IMR-90 (cell line): ENCODE results near the gene NR4A3. TPM values are rescaled to one million over a fixed set of nuclear protein-coding genes. Genes with fewer than 3 reads are reported as not detected.

Experiments used
- ATAC-seq: fragments of 200-7000 bp; cut with Tn5 transposase; 2 replicates; pipeline ENCODE4 v1.9.1; 2020; ENCODE audit warnings: low read depth, mild to moderate bottlenecking, moderate library complexity
- BruUV-seq: library from RNA; stranded (reverse); fragments of 400-500 nt; replicated peaks from 2 replicates; lab custom pipeline; 2021; lab: Mats Ljungman, UMichigan
- CTCF ChIA-PET: fragments of 300-600 bp; formaldehyde crosslinking; extraction: SDS; loops from one replicate; lab custom pipeline; 2021; ENCODE audit warnings: antibody characterized with exemption; lab: Yijun Ruan, JAX
- POLR2A ChIA-PET: fragments of 300-600 bp; sonication (Branson Sonifier 250); formaldehyde crosslinking; loops from one replicate; lab custom pipeline; 2022; ENCODE audit warnings: antibody characterized with exemption; ENCODE audit not compliant: unreplicated experiment; lab: Charles Lee
- DNase-seq: peaks from one replicate; pipeline ENCODE4 v3.0.0; 2013
- H2AFZ ChIP-seq: replicated peaks from 2 replicates; pipeline ENCODE3; 2013; ENCODE audit warnings: low read length, mild to moderate bottlenecking; ENCODE audit not compliant: poor library complexity
- H2AK5ac ChIP-seq: 2 replicates; pipeline ENCODE4 v1.6.1; 2013; ENCODE audit warnings: low read depth, low read length, inconsistent platforms
- H2AK9ac ChIP-seq: replicated peaks from 2 replicates; pipeline ENCODE3; 2013; ENCODE audit warnings: mild to moderate bottlenecking, low read depth, low read length, moderate library complexity; ENCODE audit not compliant: poor library complexity
- H2BK120ac ChIP-seq: 2 replicates; pipeline ENCODE4 v1.6.1; 2013; ENCODE audit warnings: low read depth, low read length, inconsistent platforms
- H2BK15ac ChIP-seq: 3 replicates; pipeline ENCODE4 v1.6.1; 2013; ENCODE audit warnings: low read depth, low read length, inconsistent platforms
- H2BK20ac ChIP-seq: 2 replicates; pipeline ENCODE4 v1.6.1; 2013; ENCODE audit warnings: low read depth, mild to moderate bottlenecking, inconsistent platforms, low read length, moderate library complexity
- H2BK5ac ChIP-seq: 2 replicates; pipeline ENCODE4 v1.6.1; 2013; ENCODE audit warnings: mild to moderate bottlenecking, low read depth, low read length, inconsistent platforms; ENCODE audit not compliant: poor library complexity, severe bottlenecking
- H3K14ac ChIP-seq: replicated peaks from 2 replicates; pipeline ENCODE4 v1.6.1; 2013; ENCODE audit warnings: low read depth, low read length, inconsistent platforms
- H3K18ac ChIP-seq: 2 replicates; pipeline ENCODE4 v1.6.1; 2013; ENCODE audit warnings: low read depth, low read length, control low read depth
- H3K23ac ChIP-seq: 2 replicates; pipeline ENCODE4 v1.6.1; 2013; ENCODE audit warnings: low read depth, low read length, inconsistent platforms
- H3K27ac ChIP-seq: 2 replicates; pipeline ENCODE4 v1.5.1; 2013; ENCODE audit warnings: mild to moderate bottlenecking, control low read depth, low read length; ENCODE audit not compliant: insufficient read depth
- H3K27me3 ChIP-seq: 2 replicates; pipeline ENCODE4 v1.6.1; 2013; ENCODE audit warnings: low read length; ENCODE audit not compliant: control insufficient read depth, insufficient read depth
- H3K36me3 ChIP-seq: 2 replicates; pipeline ENCODE4 v1.6.1; 2013; ENCODE audit warnings: low read length, mixed read lengths; ENCODE audit not compliant: control insufficient read depth, insufficient read depth
- H3K4ac ChIP-seq: 2 replicates; pipeline ENCODE4 v1.6.1; 2013; ENCODE audit warnings: low read depth, low read length, inconsistent platforms
- H3K4me1 ChIP-seq: 2 replicates; pipeline ENCODE4 v1.6.1; 2013; ENCODE audit warnings: low read length, mixed read lengths; ENCODE audit not compliant: control insufficient read depth, insufficient read depth
- H3K4me2 ChIP-seq: 2 replicates; pipeline ENCODE4 v1.6.1; 2013; ENCODE audit warnings: low read depth, mild to moderate bottlenecking, control low read depth, low read length, moderate library complexity
- H3K4me3 ChIP-seq: 2 replicates; pipeline ENCODE4 v1.5.1; 2013; ENCODE audit warnings: low read depth, mild to moderate bottlenecking, control low read depth, low read length, moderate library complexity; ENCODE audit not compliant: insufficient read depth
- H3K56ac ChIP-seq: 2 replicates; pipeline ENCODE4 v1.6.1; 2013; ENCODE audit warnings: low read length, inconsistent platforms; ENCODE audit not compliant: insufficient read depth; ENCODE audit errors: extremely low read depth
- H3K79me1 ChIP-seq, 2 experiments: 2 replicates each; pipeline ENCODE4 v1.6.1; 2013; ENCODE audit warnings: low read length in 2 of 2, inconsistent platforms in 1 of 2, low read depth in 1 of 2
- H3K9ac ChIP-seq: 2 replicates; pipeline ENCODE4 v1.6.1; 2013; ENCODE audit warnings: low read depth, low read length, control low read depth
- H3K9me1 ChIP-seq: 2 replicates; pipeline ENCODE4 v1.6.1; 2013; ENCODE audit warnings: low read length, inconsistent platforms; ENCODE audit not compliant: insufficient read depth
- H3K9me3 ChIP-seq: 2 replicates; pipeline ENCODE4 v1.6.1; 2013; ENCODE audit warnings: low read length; ENCODE audit not compliant: control insufficient read depth, insufficient read depth
- H4K20me1 ChIP-seq: 2 replicates; pipeline ENCODE4 v1.6.1; 2013; ENCODE audit warnings: low read length, inconsistent platforms; ENCODE audit not compliant: insufficient read depth
- H4K5ac ChIP-seq: 2 replicates; pipeline ENCODE4 v1.6.1; 2013; ENCODE audit warnings: mild to moderate bottlenecking, low read depth, low read length, control low read depth
- H4K8ac ChIP-seq, 2 experiments: 2 replicates each; pipeline ENCODE4 v1.6.1; 2013; ENCODE audit warnings: low read depth in 2 of 2, low read length in 2 of 2, control low read depth in 1 of 2, inconsistent platforms in 1 of 2
- H4K91ac ChIP-seq: 2 replicates; pipeline ENCODE4 v1.6.1; 2013; ENCODE audit warnings: low read depth, low read length, inconsistent platforms; ENCODE audit not compliant: insufficient read depth
- BHLHE40 ChIP-seq: fragments of 150-350 bp; IDR thresholded peaks from 2 replicates; pipeline ENCODE4 v1.6.1; 2016; ENCODE audit warnings: mild to moderate bottlenecking, low read depth, low read length
- ELK1 ChIP-seq: fragments of 150-350 bp; IDR thresholded peaks from 2 replicates; pipeline ENCODE4 v1.6.1; 2016; ENCODE audit warnings: low read depth, mild to moderate bottlenecking, low read length, moderate library complexity, borderline replicate concordance
- MAFK ChIP-seq: IDR thresholded peaks from 2 replicates; pipeline ENCODE4 v1.6.1; 2012; ENCODE audit warnings: low read depth, low read length, improper control_type of control experiment
- MAZ ChIP-seq: IDR thresholded peaks from 2 replicates; pipeline ENCODE4 v1.6.1; 2012; ENCODE audit warnings: low read depth, mild to moderate bottlenecking, low read length, improper control_type of control experiment, moderate library complexity, borderline replicate concordance
- MXI1 ChIP-seq: IDR thresholded peaks from 2 replicates; pipeline ENCODE4 v1.6.1; 2012; ENCODE audit warnings: low read depth, mild to moderate bottlenecking, low read length, moderate library complexity, borderline replicate concordance
- NFE2L2 ChIP-seq: fragments of 150-350 bp; IDR thresholded peaks from 2 replicates; pipeline ENCODE4 v1.6.1; 2016; ENCODE audit warnings: low read depth, mild to moderate bottlenecking, low read length
- POLR2A ChIP-seq: IDR thresholded peaks from 2 replicates; pipeline ENCODE4 v1.6.1; 2012; ENCODE audit warnings: mild to moderate bottlenecking, low read depth, low read length
- SMC3 ChIP-seq: fragments of 150-350 bp; IDR thresholded peaks from 2 replicates; pipeline ENCODE4 v1.6.1; 2016; ENCODE audit warnings: low read depth, mild to moderate bottlenecking, antibody characterized with exemption, low read length, moderate library complexity
- WGBS, 2 experiments: methylation state at CpG; one replicate each; pipeline versions ENCODE4 v1.1.5 to v1.1.7; 2013; ENCODE audit warnings: missing lambda C conversion rate in 2 of 2; ENCODE audit not compliant: insufficient read length in 1 of 2; ENCODE audit errors: extremely low coverage in 2 of 2; 5-methylcytosine and 5-hydroxymethylcytosine counted together
- dilution Hi-C: fragments of 300-500 bp; cut with HindIII; formaldehyde crosslinking; loops from one replicate; pipeline ENCODE4 v1.14.3; 2018; ENCODE audit warnings: low sequenced_read_pairs; ENCODE audit not compliant: unreplicated experiment
- in situ Hi-C: fragments of 300-500 bp; cut with MboI; formaldehyde crosslinking; loops from 3 replicates; pipeline ENCODE4 v1.14.3; 2019; ENCODE audit warnings: low sequenced_read_pairs, inconsistent platforms, mixed read lengths
- intact Hi-C: fragments of 100-400 bp; cut with micrococcal nuclease; formaldehyde crosslinking; loops from 2 replicates; pipeline ENCODE4 v1.10.0; 2022
- polyA plus RNA-seq, 3 experiments: library from polyadenylated mRNA; depleted of rRNA; stranded (reverse); fragments of >200 nt; gene quantifications; 2 replicates each; pipeline ENCODE4 v1.2.3, GENCODE V29; 2012; ENCODE audit warnings: low replicate concordance in 1 of 3
- total RNA-seq: library from RNA; depleted of rRNA; stranded (reverse); fragments of >200 nt; gene quantifications from 2 replicates; pipeline ENCODE4 v1.2.3, GENCODE V29; 2012

NR4A3 gene
- total and polyA plus RNA-seq, 2 of the 4 experiments (the other 2 are of a cell fraction), result 0.27 to 0.54 TPM

- peak within 1 kb of the TSS; percentile 95 for H3K4me2 ChIP-seq
- no peaks in the 10 kb centered on the region for H3K9me1 ChIP-seq
- peak within 1 kb of the TSS; percentile 79 for H3K14ac ChIP-seq
- WGBS, 2 experiments, result 3% methylated on average over 13 of the region's 76 CpGs; no CpG with 5 or more reads in 1 of the 2 experiments
- no peaks in the 10 kb centered on the region for H3K4me1 ChIP-seq
- intact Hi-C loops, result loop anchor here (1.0 to 10.0 kb wide), 3 partner anchors 86 to 642 kb away; no protein-coding TSS in a partner anchor
- H4K91ac ChIP-seq, result peak within 1 kb of the TSS; percentile 76
- peak within 1 kb of the TSS; percentile 92 for H4K5ac ChIP-seq
- peak within 1 kb of the TSS; percentile 62 for H3K56ac ChIP-seq
- peak within 1 kb of the TSS; percentile 74 for H3K23ac ChIP-seq
- TF ChIP-seq MAFK (no peak), ELK1 (no peak), POLR2A (peak; percentile 67), SMC3 (no peak), MXI1 (0 out of 2 replicates have a peak, but pooled peaks have one; percentile 9), NFE2L2 (no peak), MAZ (peak; percentile 25; the same call in 1 of the 2 replicates), BHLHE40 (0 out of 2 replicates have a peak, but pooled peaks have one; percentile 9)
- H3K79me1 ChIP-seq, result peaks cover 14 to 25% of the 10 kb centered on the region in 2 experiments
- peak within 1 kb of the TSS; percentile 95 for H3K9ac ChIP-seq
- peak within 1 kb of the TSS; percentile 83 for H2BK5ac ChIP-seq
- H4K8ac ChIP-seq, result peak within 1 kb of the TSS; percentile 78 to 92
- no peaks in the 10 kb centered on the region for H3K36me3 ChIP-seq
- in situ Hi-C loops, result no loop called here
- H2AK9ac ChIP-seq, result peak within 1 kb of the TSS; percentile 2
- ATAC-seq (peak; percentile 97), DNase-seq (peak; percentile 69)
- peak within 1 kb of the TSS; percentile 91 for H3K27ac ChIP-seq
- no peaks in the 10 kb centered on the region for H3K9me3 ChIP-seq
- dilution Hi-C loops, result no loop called here
- POLR2A ChIA-PET, result no interaction called here
- no peaks in the 10 kb centered on the region for H4K20me1 ChIP-seq
- CTCF ChIA-PET, result interaction anchor here (0.6 to 1.5 kb wide), 2 partner anchors 9 to 22 kb away, joined by 3 to 5 read pairs; no protein-coding TSS in a partner anchor
- H3K4ac ChIP-seq, result peak within 1 kb of the TSS; percentile 79
- H3K27me3 ChIP-seq, result 0 out of 2 replicates have a peak, but pooled peaks cover 2% of the 10 kb centered on the region
- peak within 1 kb of the TSS; percentile 86 for H3K18ac ChIP-seq
- 0 out of 2 replicates have a peak within 1 kb of the TSS, but pooled peaks have one; percentile 33 for H2BK20ac ChIP-seq
- TSS peak; percentile 15 for BruUV-seq
- H2BK15ac ChIP-seq, result no peak within 1 kb of the TSS; the same call in 2 of the 3 replicates
- peak within 1 kb of the TSS; percentile 84 for H2BK120ac ChIP-seq
- peak within 1 kb of the TSS; percentile 93 for H2AFZ ChIP-seq
- peak within 1 kb of the TSS; percentile 99 for H3K4me3 ChIP-seq
- H2AK5ac ChIP-seq, result peak within 1 kb of the TSS; percentile 50; the same call in 1 of the 2 replicates
These were observed 84.9 kb downstream of the NR4A3 start, which contains the start of gene STX17 for GRCh38 chr9:99906403-99907207. Gene STX17, plus strand, starts transcription at chr9:99906654. Its CDS starts 8,586 bp downstream, at chr9:99915240.
